Gastroesophageal sphincter (tissue), 3 donors: ENCODE measurements around the gene EEF1B2.

Experiments
- CTCF ChIP-seq, 4 experiments: fragments of 200-600 bp in 2 of 4; fragments of 450-650 bp in 2 of 4; sonication (generic) in 1 of 4; IDR thresholded peaks; one replicate each; pipeline ENCODE4 v1.5.1; 2017 to 2019; ENCODE audit warnings: antibody characterized with exemption in 4 of 4, mild to moderate bottlenecking in 2 of 4, moderate library complexity in 2 of 4
- EP300 ChIP-seq: sonication (generic); formaldehyde crosslinking; IDR thresholded peaks from one replicate; pipeline ENCODE4 v1.6.1; 2017; ENCODE audit warnings: antibody characterized with exemption, mild to moderate bottlenecking
- POLR2A ChIP-seq, 2 donors: fragments of 450-650 bp; IDR thresholded peaks; one replicate each; pipeline ENCODE4 v1.6.1; 2017; ENCODE audit warnings: antibody characterized with exemption in 2 of 2, mild to moderate bottlenecking in 2 of 2, moderate library complexity in 1 of 2

- TF ChIP-seq POLR2A (IDR thresholded peaks at IDR 0.05) (no peak), CTCF (IDR thresholded peaks at IDR 0.05) (peak; percentile 71 to 75 (median 74)), EP300 (no peak)
Observed at GRCh38 chr2:206164261-206164862, 4.7 kb downstream of the EEF1B2 start.
